Activated CD4-positive, alpha-beta memory T cell treated with anti-CD3 and anti-CD28 coated beads for 36 hours (primary cell): ENCODE results near the gene TPRN. TPM values are rescaled to one million over a fixed set of nuclear protein-coding genes. Genes with fewer than 3 reads are reported as not detected.

Experiments
- CTCF ChIA-PET: fragments of 350-600 bp; sonication (Branson Sonifier 250); formaldehyde crosslinking; loops from one replicate; lab custom pipeline; 2021; ENCODE audit warnings: antibody characterized with exemption, inconsistent platforms; lab: Charles Lee
- POLR2A ChIA-PET: fragments of 350-600 bp; sonication (Branson Sonifier 250); formaldehyde crosslinking; loops from one replicate; lab custom pipeline; 2021; ENCODE audit warnings: antibody characterized with exemption; lab: Charles Lee
- DNase-seq: peaks from one replicate; pipeline ENCODE4 v3.0.0-alpha.2; 2020
- H3K27ac Mint-ChIP-seq: one replicate; pipeline ENCODE4 v1.8.0; 2021; ENCODE audit warnings: mixed read lengths
- H3K27me3 Mint-ChIP-seq: one replicate; pipeline ENCODE4 v1.8.0; 2021; ENCODE audit warnings: mixed read lengths
- H3K36me3 Mint-ChIP-seq: one replicate; pipeline ENCODE4 v1.8.0; 2021; ENCODE audit warnings: mixed read lengths
- H3K4me1 Mint-ChIP-seq: one replicate; pipeline ENCODE4 v1.8.0; 2021; ENCODE audit warnings: low read depth, mixed read lengths
- H3K4me3 Mint-ChIP-seq: one replicate; pipeline ENCODE4 v1.8.0; 2021; ENCODE audit warnings: mild to moderate bottlenecking, mixed read lengths
- H3K9me3 Mint-ChIP-seq: one replicate; pipeline ENCODE4 v1.8.0; 2021; ENCODE audit warnings: mixed read lengths
- intact Hi-C: fragments of 100-400 bp; cut with micrococcal nuclease; formaldehyde crosslinking; loops from one replicate; pipeline ENCODE4 v1.15.1; 2023
- total RNA-seq, 2 experiments: library from RNA; stranded (reverse); gene quantifications; one replicate each; pipeline ENCODE4 v1.2.3, GENCODE V29; 2021

TPRN gene
- total RNA-seq, 2 experiments from 2014 or later, result 6.1 to 6.7 TPM

GRCh38 chr9:137165250-137165836 is 35.2 kb downstream of the TPRN start:
- Mint-ChIP-seq H3K27me3 (peaks cover 30% of the 10 kb centered on the region), H3K27ac (no peak overlapping the region), H3K9me3 (no peaks in the 10 kb centered on the region), H3K4me3 (no peak overlapping the region), H3K4me1 (peaks cover 6% of the 10 kb centered on the region), H3K36me3 (no peaks in the 10 kb centered on the region)
- DNase-seq, result no peak
- ChIA-PET POLR2A (no interaction called here), CTCF (no interaction called here)
- intact Hi-C loops, result no loop called here

DNA sequence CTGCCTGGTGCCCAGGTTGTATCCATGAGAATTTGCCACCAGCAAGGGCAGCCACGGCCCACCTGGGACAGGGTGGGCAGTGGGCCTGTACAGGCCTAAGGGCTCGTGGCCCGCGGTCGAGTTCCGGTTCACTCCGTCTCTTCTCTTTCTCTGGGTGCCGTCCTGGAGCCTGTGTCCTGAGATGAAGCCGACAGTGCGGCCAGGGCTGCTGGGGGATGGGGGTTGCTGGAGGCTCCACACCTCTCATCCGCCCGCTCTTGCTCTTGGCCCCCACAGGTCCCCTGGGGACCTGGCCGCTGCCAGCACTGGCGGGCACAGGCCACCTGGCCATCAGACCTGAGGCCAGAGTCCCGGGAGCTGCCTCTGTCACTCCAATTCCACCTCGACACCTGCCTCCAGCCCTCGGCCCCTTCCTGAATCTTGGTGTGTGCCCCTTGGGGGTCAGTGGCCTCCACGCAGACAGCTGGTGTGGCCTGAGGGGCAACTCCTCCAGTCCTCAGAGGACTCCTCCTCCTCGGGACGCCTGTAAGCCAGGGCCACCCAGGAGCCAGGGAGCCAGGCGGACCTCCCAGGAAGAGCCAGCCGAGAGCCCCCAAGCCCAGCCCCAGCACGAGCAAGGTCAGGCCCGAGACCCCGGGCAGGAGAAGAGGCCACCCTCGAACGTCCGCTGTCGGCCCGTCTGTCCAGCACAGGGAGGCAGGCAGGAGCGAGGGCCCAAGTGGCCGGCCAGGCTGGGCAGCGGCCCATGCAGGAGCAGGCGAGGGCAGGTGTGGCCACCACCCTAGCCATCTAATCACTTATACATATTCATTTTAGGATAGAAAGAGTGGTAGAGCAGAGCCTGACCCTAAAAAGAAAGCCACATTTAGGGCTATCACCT is 35.9 kb downstream of the TPRN start:
- Mint-ChIP-seq H3K4me1 (peaks cover 6% of the 10 kb centered on the region), H3K36me3 (no peaks in the 10 kb centered on the region), H3K27me3 (peaks cover 28% of the 10 kb centered on the region), H3K9me3 (no peaks in the 10 kb centered on the region), H3K4me3 (no peak overlapping the region), H3K27ac (no peak overlapping the region)
- intact Hi-C loops, result no loop called here
- POLR2A ChIA-PET, result no interaction called here
- CTCF ChIA-PET, result no interaction called here
- no peak for DNase-seq

DNA sequence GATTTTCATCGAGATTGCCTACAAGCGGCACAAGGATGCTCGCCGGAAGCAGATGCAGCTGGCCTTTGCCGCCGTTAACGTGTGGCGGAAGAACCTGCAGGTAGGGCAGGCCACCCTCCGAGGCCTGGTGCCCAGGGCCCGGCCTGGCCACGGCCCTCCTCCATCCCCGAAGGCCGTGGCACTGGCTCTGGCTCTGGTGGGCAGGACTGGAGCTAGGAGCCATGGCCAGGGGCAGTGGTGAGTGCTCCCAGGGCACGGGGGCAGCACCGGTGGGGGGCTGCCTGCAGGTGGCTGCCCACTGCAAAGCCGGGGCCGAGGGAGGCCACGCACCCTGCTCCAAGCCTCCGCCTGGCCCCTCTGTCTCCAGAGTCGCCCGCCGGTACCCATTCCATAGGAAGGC is 36.7 kb downstream of the TPRN start:
- POLR2A ChIA-PET, result no interaction called here
- no peaks in the 10 kb centered on the region for H3K9me3 Mint-ChIP-seq
- no peak overlapping the region for H3K27ac Mint-ChIP-seq
- H3K4me1 Mint-ChIP-seq, result peaks cover 9% of the 10 kb centered on the region
- CTCF ChIA-PET, result no interaction called here
- H3K27me3 Mint-ChIP-seq, result peaks cover 32% of the 10 kb centered on the region
- no peak overlapping the region for H3K4me3 Mint-ChIP-seq
- H3K36me3 Mint-ChIP-seq, result no peaks in the 10 kb centered on the region
- intact Hi-C loops, result no loop called here
- no peak for DNase-seq

DNA sequence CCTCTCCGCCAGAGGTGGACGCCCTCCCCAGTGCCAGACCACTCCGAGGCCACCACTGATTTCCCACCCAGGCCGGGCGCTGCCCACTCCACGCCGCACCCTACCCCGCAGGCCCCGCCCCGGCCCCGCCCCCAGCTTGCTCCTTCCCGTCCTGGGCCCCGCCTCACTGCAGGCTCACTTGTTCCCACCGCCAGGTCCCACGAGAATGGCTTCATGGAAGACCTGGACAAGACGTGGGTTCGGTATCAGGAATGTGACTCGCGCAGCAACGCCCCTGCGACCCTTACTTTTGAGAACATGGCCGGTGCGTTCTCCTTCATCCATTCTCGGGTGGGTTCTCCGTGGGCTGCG is 37.2 kb downstream of the TPRN start:
- Mint-ChIP-seq H3K4me1 (peaks cover 9% of the 10 kb centered on the region), H3K4me3 (no peak overlapping the region), H3K27ac (no peak overlapping the region), H3K36me3 (no peaks in the 10 kb centered on the region), H3K27me3 (peaks cover 32% of the 10 kb centered on the region), H3K9me3 (no peaks in the 10 kb centered on the region)
- DNase-seq, result no peak
- ChIA-PET POLR2A (no interaction called here), CTCF (interaction anchor here (1.0 kb wide), 1 partner anchor 73 kb away, joined by 5 read pairs; no protein-coding TSS in a partner anchor)
- intact Hi-C loops, result no loop called here

DNA sequence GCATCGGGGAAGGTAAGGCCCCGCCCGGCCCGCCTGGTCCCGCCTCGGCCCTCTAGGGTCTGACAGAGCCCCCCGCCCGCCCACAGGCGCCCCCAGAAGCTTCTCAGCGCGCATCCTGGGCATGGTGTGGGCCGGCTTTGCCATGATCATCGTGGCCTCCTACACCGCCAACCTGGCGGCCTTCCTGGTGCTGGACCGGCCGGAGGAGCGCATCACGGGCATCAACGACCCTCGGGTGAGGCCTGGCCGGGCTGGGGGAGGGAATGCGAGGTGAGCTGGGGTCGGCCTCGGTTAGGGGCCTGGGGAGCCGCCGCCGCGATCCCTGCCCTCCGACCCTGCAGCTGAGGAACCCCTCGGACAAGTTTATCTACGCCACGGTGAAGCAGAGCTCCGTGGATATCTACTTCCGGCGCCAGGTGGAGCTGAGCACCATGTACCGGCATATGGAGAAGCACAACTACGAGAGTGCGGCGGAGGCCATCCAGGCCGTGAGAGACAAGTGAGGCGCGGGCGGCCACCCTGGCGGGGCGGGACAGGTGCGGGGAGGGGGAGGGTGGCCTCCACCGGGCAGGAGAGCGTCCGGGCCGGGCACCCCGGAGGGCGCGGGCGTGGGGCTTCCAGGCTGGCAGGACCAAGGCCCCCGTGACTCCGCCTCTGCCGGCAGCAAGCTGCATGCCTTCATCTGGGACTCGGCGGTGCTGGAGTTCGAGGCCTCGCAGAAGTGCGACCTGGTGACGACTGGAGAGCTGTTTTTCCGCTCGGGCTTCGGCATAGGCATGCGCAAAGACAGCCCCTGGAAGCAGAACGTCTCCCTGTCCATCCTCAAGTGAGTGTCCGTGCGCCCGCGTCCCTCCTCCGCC is 37.8 kb downstream of the TPRN start:
- ChIA-PET CTCF (interaction anchor here (1.0 kb wide), 1 partner anchor 74 kb away, joined by 5 read pairs; no protein-coding TSS in a partner anchor), POLR2A (no interaction called here)
- Mint-ChIP-seq H3K4me3 (no peak overlapping the region), H3K36me3 (no peaks in the 10 kb centered on the region), H3K27ac (no peak overlapping the region), H3K4me1 (peaks cover 9% of the 10 kb centered on the region), H3K27me3 (peaks cover 38% of the 10 kb centered on the region), H3K9me3 (no peaks in the 10 kb centered on the region)
- intact Hi-C loops, result no loop called here
- DNase-seq, result no peak

DNA sequence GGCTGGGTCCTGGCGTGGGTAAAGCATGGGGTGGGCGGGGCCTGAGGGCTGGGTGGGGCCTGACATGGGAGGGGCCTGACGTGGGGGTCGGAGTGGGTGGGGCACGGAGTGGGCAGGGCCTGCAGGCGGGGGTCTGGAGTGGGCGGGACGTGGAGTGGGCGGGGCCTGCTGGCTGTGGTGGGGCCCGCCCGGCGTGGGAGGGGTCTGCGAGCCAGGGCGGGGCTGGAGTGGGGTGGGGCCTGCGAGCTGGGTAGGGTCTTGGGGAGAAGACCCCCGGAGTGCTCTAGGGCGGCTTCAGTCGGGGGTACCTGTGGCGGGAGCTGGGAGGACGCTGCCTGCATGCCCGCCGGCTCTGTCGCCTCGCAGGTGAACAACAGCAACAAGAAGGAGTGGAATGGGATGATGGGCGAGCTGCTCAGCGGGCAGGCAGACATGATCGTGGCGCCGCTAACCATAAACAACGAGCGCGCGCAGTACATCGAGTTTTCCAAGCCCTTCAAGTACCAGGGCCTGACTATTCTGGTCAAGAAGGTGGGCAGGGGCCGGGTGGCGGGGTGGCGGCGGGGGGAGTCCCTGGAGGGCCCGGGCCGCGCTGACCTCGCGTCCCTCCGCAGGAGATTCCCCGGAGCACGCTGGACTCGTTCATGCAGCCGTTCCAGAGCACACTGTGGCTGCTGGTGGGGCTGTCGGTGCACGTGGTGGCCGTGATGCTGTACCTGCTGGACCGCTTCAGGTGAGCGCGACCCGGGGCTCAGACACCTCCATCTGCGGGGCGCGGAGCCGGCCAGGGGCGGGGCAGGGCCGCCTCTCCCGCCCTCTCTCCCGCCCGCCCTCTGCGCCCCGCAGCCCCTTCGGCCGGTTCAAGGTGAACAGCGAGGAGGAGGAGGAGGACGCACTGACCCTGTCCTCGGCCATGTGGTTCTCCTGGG is 38.7 kb downstream of the TPRN start:
- ChIA-PET CTCF (no interaction called here), POLR2A (interaction anchor here (0.6 kb wide), 1 partner anchor 208 kb away, joined by 3 read pairs; no protein-coding TSS in a partner anchor)
- H3K36me3 Mint-ChIP-seq, result no peaks in the 10 kb centered on the region
- no peak overlapping the region for H3K4me3 Mint-ChIP-seq
- intact Hi-C loops, result no loop called here
- no peak for DNase-seq
- no peak overlapping the region for H3K27ac Mint-ChIP-seq
- peaks cover 42% of the 10 kb centered on the region for H3K27me3 Mint-ChIP-seq
- H3K9me3 Mint-ChIP-seq, result no peaks in the 10 kb centered on the region
- peaks cover 13% of the 10 kb centered on the region for H3K4me1 Mint-ChIP-seq

DNA sequence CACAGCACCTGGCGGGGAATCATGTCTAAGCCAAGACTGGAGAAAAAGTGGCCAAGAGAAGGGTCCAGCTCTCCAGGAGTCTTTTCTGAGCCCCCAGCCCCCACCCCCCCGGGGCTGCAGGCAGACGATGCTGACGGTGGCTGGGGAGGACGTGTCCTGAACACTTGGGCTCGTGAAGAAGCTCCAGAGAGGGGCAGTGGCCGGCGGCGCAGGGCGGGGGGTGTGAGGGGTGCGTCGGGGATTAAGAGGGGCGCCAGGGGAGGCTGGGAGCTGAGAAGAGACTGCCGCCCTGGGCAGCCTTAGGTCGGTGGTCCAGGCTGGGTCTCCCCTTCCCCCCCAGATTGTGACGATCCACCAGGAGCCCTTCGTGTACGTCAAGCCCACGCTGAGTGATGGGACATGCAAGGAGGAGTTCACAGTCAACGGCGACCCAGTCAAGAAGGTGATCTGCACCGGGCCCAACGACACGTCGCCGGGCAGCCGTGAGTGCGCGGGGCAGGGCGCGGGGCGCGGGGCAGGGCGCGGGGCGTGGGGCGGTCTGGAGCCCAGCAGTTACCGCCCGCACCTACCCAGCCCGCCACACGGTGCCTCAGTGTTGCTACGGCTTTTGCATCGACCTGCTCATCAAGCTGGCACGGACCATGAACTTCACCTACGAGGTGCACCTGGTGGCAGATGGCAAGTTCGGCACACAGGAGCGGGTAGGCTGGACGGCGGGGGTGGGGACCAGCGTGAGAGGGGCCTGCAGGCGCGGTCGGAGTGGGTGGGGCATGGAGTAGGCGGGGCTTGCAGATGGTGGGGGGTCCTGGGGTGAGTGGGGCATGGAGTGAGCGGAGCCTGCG is 39.6 kb downstream of the TPRN start:
- H3K27me3 Mint-ChIP-seq, result peaks cover 39% of the 10 kb centered on the region
- POLR2A ChIA-PET, result no interaction called here
- CTCF ChIA-PET, result no interaction called here
- H3K4me1 Mint-ChIP-seq, result peaks cover 9% of the 10 kb centered on the region
- no peaks in the 10 kb centered on the region for H3K36me3 Mint-ChIP-seq
- H3K9me3 Mint-ChIP-seq, result no peaks in the 10 kb centered on the region
- no peak overlapping the region for H3K27ac Mint-ChIP-seq
- no peak overlapping the region for H3K4me3 Mint-ChIP-seq
- DNase-seq, result no peak
- intact Hi-C loops, result no loop called here

GRCh38 chr9:137160054-137160425 is 40.5 kb downstream of the TPRN start:
- no peak for DNase-seq
- Mint-ChIP-seq H3K4me1 (peaks cover 9% of the 10 kb centered on the region), H3K27me3 (peaks cover 36% of the 10 kb centered on the region), H3K27ac (no peak overlapping the region), H3K9me3 (no peaks in the 10 kb centered on the region), H3K4me3 (no peak overlapping the region), H3K36me3 (no peaks in the 10 kb centered on the region)
- CTCF ChIA-PET, result no interaction called here
- POLR2A ChIA-PET, result no interaction called here
- intact Hi-C loops, result no loop called here

DNA sequence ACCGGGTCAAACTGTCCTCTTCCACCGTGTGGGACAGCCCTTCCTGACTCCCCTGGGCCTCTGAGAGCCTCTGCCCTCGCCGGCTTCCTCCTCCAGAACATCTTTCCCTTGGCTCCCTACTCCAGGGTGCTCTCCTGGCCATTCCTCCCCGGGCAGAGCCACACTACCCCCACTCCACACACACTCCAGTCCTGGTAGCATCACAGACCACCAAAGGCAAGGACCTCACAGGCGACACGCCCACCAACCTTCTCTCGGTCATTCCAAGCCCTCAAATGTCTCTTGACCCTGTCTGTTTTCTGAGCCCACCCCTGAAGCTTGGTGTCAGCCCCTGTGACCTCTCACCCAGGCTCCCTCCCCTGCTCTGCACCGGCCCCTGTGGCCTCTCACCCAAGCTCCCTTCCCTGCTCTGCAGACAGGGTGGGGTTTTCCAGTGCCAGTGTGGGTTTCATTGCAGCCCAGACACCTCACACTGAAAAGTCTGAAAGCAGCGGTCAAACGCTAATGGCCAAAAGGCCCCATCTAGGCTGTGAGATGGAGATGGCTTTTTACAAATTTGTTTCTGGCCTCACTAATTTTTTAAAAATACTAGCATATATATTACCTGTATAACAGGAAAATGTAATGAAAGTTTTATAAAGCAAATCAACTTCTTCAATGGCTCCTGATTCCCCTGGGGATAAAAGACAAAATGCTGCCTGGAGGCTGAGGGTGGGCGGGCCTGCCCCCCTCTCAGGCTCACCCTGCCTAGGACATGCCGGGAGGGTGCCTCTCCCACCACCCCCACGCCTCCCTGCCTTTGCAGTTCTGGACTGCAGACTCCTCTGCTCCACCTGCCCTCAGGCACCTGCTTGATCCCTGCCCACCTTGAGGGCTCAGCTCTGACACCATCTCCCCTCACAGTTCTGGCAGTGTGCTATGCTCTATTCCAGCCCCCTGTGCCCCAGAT is 41.2 kb downstream of the TPRN start:
- ChIA-PET CTCF (no interaction called here), POLR2A (no interaction called here)
- peaks cover 35% of the 10 kb centered on the region for H3K27me3 Mint-ChIP-seq
- DNase-seq, result no peak
- no peak overlapping the region for H3K4me3 Mint-ChIP-seq
- peaks cover 9% of the 10 kb centered on the region for H3K4me1 Mint-ChIP-seq
- H3K36me3 Mint-ChIP-seq, result no peaks in the 10 kb centered on the region
- intact Hi-C loops, result no loop called here
- no peak overlapping the region for H3K27ac Mint-ChIP-seq
- no peaks in the 10 kb centered on the region for H3K9me3 Mint-ChIP-seq

- POLR2A ChIA-PET, result no interaction called here
- Mint-ChIP-seq H3K9me3 (no peaks in the 10 kb centered on the region), H3K4me1 (peaks cover 9% of the 10 kb centered on the region), H3K4me3 (no peak overlapping the region), H3K36me3 (no peaks in the 10 kb centered on the region), H3K27me3 (peaks cover 33% of the 10 kb centered on the region), H3K27ac (no peak overlapping the region)
- intact Hi-C loops, result no loop called here
- no peak for DNase-seq
- CTCF ChIA-PET, result no interaction called here
These were observed 41.9 kb downstream of the TPRN start for GRCh38 chr9:137158625-137159024.
